Astrocyte (in vitro differentiated cells and primary cell): ENCODE measurements around the gene SPON2. TPM values are rescaled to one million over a fixed set of nuclear protein-coding genes. Genes with fewer than 3 reads are reported as not detected.

ENCODE experiments used
- DNase-seq: peaks from one replicate; pipeline ENCODE4 v3.0.0-alpha.2; 2010; ENCODE audit warnings: low read depth
- FAIRE-seq: peaks from 2 replicates; lab custom pipeline; 2011; peaks lifted over from hg19 to GRCh38; lab: Jason Lieb, UNC
- H2AFZ ChIP-seq: 2 replicates; pipeline ENCODE4 v1.6.0; 2012; ENCODE audit warnings: low read depth, low read length, inconsistent platforms
- H3K27ac ChIP-seq: 2 replicates; pipeline ENCODE4 v1.5.1; 2011; ENCODE audit warnings: low read depth, low read length, inconsistent platforms
- H3K27me3 ChIP-seq: 2 replicates; pipeline ENCODE4 v1.6.0; 2011; ENCODE audit warnings: low read length, inconsistent platforms; ENCODE audit not compliant: insufficient read depth
- H3K36me3 ChIP-seq: 2 replicates; pipeline ENCODE4 v1.5.1; 2011; ENCODE audit warnings: low read length, inconsistent platforms; ENCODE audit not compliant: insufficient read depth
- H3K4me1 ChIP-seq: 2 replicates; pipeline ENCODE4 v1.5.1; 2011; ENCODE audit warnings: low read length, inconsistent platforms; ENCODE audit not compliant: insufficient read depth
- H3K4me2 ChIP-seq: 2 replicates; pipeline ENCODE4 v1.6.0; 2012; ENCODE audit warnings: low read length, inconsistent platforms
- H3K4me3 ChIP-seq: 2 replicates; pipeline ENCODE4 v1.5.1; 2011; ENCODE audit warnings: low read depth, mild to moderate bottlenecking, low read length, inconsistent platforms; ENCODE audit not compliant: insufficient read depth
- H3K79me2 ChIP-seq: 2 replicates; pipeline ENCODE4 v1.6.0; 2012; ENCODE audit warnings: mild to moderate bottlenecking, low read length, inconsistent platforms; ENCODE audit not compliant: insufficient read depth
- H3K9ac ChIP-seq: 2 replicates; pipeline ENCODE4 v1.6.0; 2012; ENCODE audit warnings: mild to moderate bottlenecking, low read length, inconsistent platforms
- H3K9me3 ChIP-seq: 2 replicates; pipeline ENCODE4 v1.5.1; 2012; ENCODE audit warnings: low read depth, mild to moderate bottlenecking, low read length, inconsistent platforms; ENCODE audit not compliant: insufficient read depth
- H4K20me1 ChIP-seq: 2 replicates; pipeline ENCODE4 v1.6.0; 2012; ENCODE audit warnings: low read length, inconsistent platforms; ENCODE audit not compliant: insufficient read depth
- H3K27ac Mint-ChIP-seq: one replicate; pipeline ENCODE4 v1.8.0; 2021; ENCODE audit warnings: mild to moderate bottlenecking, mixed read lengths; ENCODE audit not compliant: unreplicated experiment
- H3K27me3 Mint-ChIP-seq: one replicate; pipeline ENCODE4 v1.8.0; 2021; ENCODE audit warnings: low read depth, mixed read lengths; ENCODE audit not compliant: unreplicated experiment
- H3K36me3 Mint-ChIP-seq: one replicate; pipeline ENCODE4 v1.8.0; 2021; ENCODE audit warnings: low read depth, mixed read lengths; ENCODE audit not compliant: unreplicated experiment
- H3K4me1 Mint-ChIP-seq: one replicate; pipeline ENCODE4 v1.8.0; 2021; ENCODE audit warnings: low read depth, mixed read lengths; ENCODE audit not compliant: unreplicated experiment
- H3K4me3 Mint-ChIP-seq: one replicate; pipeline ENCODE4 v1.8.0; 2021; ENCODE audit warnings: mild to moderate bottlenecking, moderate library complexity, mixed read lengths; ENCODE audit not compliant: unreplicated experiment
- H3K9me3 Mint-ChIP-seq: one replicate; pipeline ENCODE4 v1.8.0; 2021; ENCODE audit warnings: mild to moderate bottlenecking, mixed read lengths; ENCODE audit not compliant: unreplicated experiment
- CTCF ChIP-seq: IDR thresholded peaks from 2 replicates; pipeline ENCODE4 v1.5.1; 2011; ENCODE audit warnings: low read depth, mild to moderate bottlenecking, inconsistent platforms, low read length, moderate library complexity; ENCODE audit not compliant: insufficient read depth
- EZH2 ChIP-seq: IDR thresholded peaks from 2 replicates; pipeline ENCODE4 v1.6.1; 2012; ENCODE audit warnings: mild to moderate bottlenecking, low read length, inconsistent platforms; ENCODE audit not compliant: insufficient read depth
- total RNA-seq: library from RNA; stranded (reverse); gene quantifications from 2 replicates; pipeline ENCODE4 v1.2.1, GENCODE V29; 2021

The SPON2 gene
- total RNA-seq, 1 donor from 2014 or later, result 47.8 TPM

GRCh38 chr4:1196421-1197183 lies 24.2 kb upstream of the SPON2 start:
- Histone ChIP-seq H3K4me3 (no peak overlapping the region), H3K9ac (no peak overlapping the region), H3K79me2 (no peaks in the 10 kb centered on the region), H2AFZ (no peak overlapping the region), H3K4me1 (peaks cover 50% of the 10 kb centered on the region), H4K20me1 (no peaks in the 10 kb centered on the region), H3K36me3 (no peaks in the 10 kb centered on the region), H3K4me2 (no peak overlapping the region), H3K9me3 (no peaks in the 10 kb centered on the region), H3K27me3 (no peaks in the 10 kb centered on the region), H3K27ac (no peak overlapping the region)
- H3K27ac Mint-ChIP-seq, result no peak overlapping the region
- peaks cover 14% of the 10 kb centered on the region for H3K4me1 Mint-ChIP-seq
- no peak for TF ChIP-seq CTCF
- no peak for TF ChIP-seq EZH2
- H3K9me3 Mint-ChIP-seq, result no peaks in the 10 kb centered on the region
- no peak overlapping the region for H3K4me3 Mint-ChIP-seq
- no peaks in the 10 kb centered on the region for H3K36me3 Mint-ChIP-seq
- DNase-seq, result no peak
- peaks cover 8% of the 10 kb centered on the region for H3K27me3 Mint-ChIP-seq
- no peak for FAIRE-seq

DNA sequence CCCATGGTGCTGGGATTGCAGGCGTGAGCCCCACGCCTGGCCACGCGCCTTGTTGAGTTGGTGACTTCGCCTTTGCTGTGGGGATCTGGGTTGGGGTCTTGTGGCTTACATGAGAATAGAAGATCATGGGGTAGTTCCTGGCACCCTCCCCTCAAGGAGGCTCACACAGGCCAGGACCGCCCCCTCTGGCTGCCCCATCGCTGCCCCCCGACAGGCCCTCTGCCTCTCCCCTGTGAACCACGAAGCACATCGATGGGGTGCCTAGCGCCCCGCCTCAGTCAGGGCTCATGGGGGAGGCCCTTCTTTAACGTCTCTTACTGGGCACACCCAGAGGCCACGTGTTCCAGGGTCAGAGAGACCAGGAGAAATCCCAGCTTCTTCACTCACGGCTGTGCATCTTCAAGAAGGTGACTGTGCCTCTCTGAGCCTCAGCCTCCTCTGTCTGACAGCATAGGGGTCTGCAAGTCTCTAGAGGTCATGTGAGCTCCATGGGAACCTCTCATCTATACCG lies 23.6 kb upstream of the SPON2 start:
- Histone ChIP-seq H3K4me1 (peaks cover 48% of the 10 kb centered on the region), H3K27ac (no peak overlapping the region), H3K36me3 (no peaks in the 10 kb centered on the region), H4K20me1 (no peaks in the 10 kb centered on the region), H3K27me3 (no peaks in the 10 kb centered on the region), H3K79me2 (no peaks in the 10 kb centered on the region), H3K9ac (no peak overlapping the region), H3K4me2 (no peak overlapping the region), H3K9me3 (no peaks in the 10 kb centered on the region), H3K4me3 (no peak overlapping the region), H2AFZ (no peak overlapping the region)
- FAIRE-seq, result no peak
- Mint-ChIP-seq H3K27ac (no peak overlapping the region), H3K36me3 (no peaks in the 10 kb centered on the region), H3K9me3 (no peaks in the 10 kb centered on the region), H3K4me3 (no peak overlapping the region), H3K4me1 (peaks cover 18% of the 10 kb centered on the region), H3K27me3 (peaks cover 8% of the 10 kb centered on the region)
- no peak for DNase-seq
- TF ChIP-seq EZH2 (no peak), CTCF (no peak)

DNA sequence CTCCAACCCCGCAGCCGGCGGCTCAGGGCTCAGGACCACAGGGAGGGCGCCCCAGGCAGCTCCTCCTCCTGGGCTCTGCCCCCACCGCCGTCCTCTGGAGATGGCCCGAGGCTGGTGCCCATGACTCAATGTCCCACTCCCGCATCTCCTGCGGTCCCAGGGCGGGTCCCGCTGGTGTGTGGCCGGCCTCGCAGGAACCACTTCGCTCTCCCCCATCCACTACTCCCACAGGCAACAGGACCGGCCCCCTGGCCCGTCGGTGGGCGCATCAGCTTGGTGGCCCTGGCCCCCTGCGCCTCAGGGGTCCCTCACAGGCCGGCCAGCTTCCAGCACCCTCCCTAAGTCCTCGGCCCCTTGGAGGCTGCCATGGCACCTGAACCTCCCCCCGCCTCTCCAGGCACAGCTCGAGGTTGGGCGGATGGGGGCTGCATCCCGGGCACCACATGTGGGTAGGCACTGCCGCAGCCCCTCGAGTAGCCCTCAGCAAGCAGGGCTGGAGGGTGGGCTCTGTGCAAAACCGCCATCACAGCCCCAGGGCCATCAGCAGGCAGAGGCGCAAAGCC lies 22.8 kb upstream of the SPON2 start:
- no peak overlapping the region for H3K4me3 ChIP-seq
- H3K4me3 Mint-ChIP-seq, result no peak overlapping the region
- H3K36me3 ChIP-seq, result no peaks in the 10 kb centered on the region
- H3K27ac ChIP-seq, result no peak overlapping the region
- H3K79me2 ChIP-seq, result no peaks in the 10 kb centered on the region
- H3K4me1 ChIP-seq, result peaks cover 41% of the 10 kb centered on the region
- no peak overlapping the region for H2AFZ ChIP-seq
- no peaks in the 10 kb centered on the region for H3K9me3 ChIP-seq
- H3K27me3 Mint-ChIP-seq, result peaks cover 8% of the 10 kb centered on the region
- no peak overlapping the region for H3K4me2 ChIP-seq
- TF ChIP-seq CTCF, result no peak
- no peak for TF ChIP-seq EZH2
- no peaks in the 10 kb centered on the region for H3K36me3 Mint-ChIP-seq
- DNase-seq (no peak), FAIRE-seq (no peak)
- H4K20me1 ChIP-seq, result no peaks in the 10 kb centered on the region
- no peak overlapping the region for H3K9ac ChIP-seq
- H3K27ac Mint-ChIP-seq, result no peak overlapping the region
- H3K9me3 Mint-ChIP-seq, result no peaks in the 10 kb centered on the region
- no peaks in the 10 kb centered on the region for H3K27me3 ChIP-seq
- H3K4me1 Mint-ChIP-seq, result peaks cover 18% of the 10 kb centered on the region
